Prostate gland (tissue), 2 donors: ENCODE data around the gene DUSP16.

Source experiments
- CTCF ChIP-seq, 4 experiments: fragments of 200-600 bp in 2 of 4; fragments of 450-650 bp in 2 of 4; sonication (generic) in 2 of 4; IDR thresholded peaks; 1 replicate in 3 of 4; 2 replicates in 1 of 4; pipeline ENCODE4 v1.5.1; 2016 to 2019; ENCODE audit warnings: antibody characterized with exemption in 4 of 4, mild to moderate bottlenecking in 2 of 4, moderate library complexity in 2 of 4
- POLR2A ChIP-seq: fragments of 450-650 bp; IDR thresholded peaks from one replicate; pipeline ENCODE4 v1.6.1; 2016; ENCODE audit warnings: antibody characterized with exemption, mild to moderate bottlenecking
- POLR2AphosphoS5 ChIP-seq: sonication (generic); formaldehyde crosslinking; IDR thresholded peaks from one replicate; pipeline ENCODE4 v1.6.1; 2017; ENCODE audit warnings: antibody characterized with exemption

DNA sequence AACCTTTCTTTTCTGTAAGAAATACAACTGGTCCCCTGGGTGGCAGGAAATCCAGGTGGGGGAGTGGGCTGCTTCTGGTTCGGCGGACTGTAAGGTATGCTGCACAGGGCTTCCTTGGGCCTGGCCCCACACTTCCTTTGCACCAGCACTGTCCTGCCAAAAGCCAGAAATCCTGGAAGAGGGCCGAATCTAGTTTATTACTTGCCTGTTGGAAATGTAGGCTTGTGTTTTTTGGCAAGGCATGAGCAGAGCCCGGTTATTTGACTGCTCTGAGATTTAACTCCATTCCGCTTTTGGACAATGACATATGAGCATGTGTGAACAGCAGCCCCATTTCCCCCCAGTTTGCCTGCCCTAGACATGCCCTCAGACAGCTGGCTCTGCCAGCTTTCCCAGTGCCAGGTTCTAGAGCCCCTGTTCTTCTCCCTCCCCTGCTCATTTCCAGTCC is 119.2 kb downstream of the DUSP16 start:
- TF ChIP-seq POLR2A (no peak), POLR2AphosphoS5 (peak; percentile 77), CTCF (IDR thresholded peaks at IDR 0.05) (no peak)
